Astrocyte of the cerebellum (primary cell): ENCODE results near the gene TBC1D7.

ENCODE experiments used
- DNase-seq: peaks from one replicate; pipeline ENCODE4 v3.0.0-alpha.2; 2011; ENCODE audit warnings: low read depth
- H3K4me3 ChIP-seq: 2 replicates; pipeline ENCODE4 v1.5.1; 2011; ENCODE audit warnings: mild to moderate bottlenecking, low read depth, low read length, moderate library complexity
- in situ Hi-C: cut with HindIII; loops from 2 replicates; pipeline ENCODE4 v1.10.0; 2017; ENCODE audit warnings: low sequenced_read_pairs
- TF ChIP-seq, protein P1 (sequence below): IDR thresholded peaks from 2 replicates; pipeline ENCODE4 v1.5.1; 2012; ENCODE audit warnings: low read length, low read depth, moderate library complexity, mild to moderate bottlenecking; ENCODE audit errors: missing control alignments

Gene TBC1D7

DNA sequence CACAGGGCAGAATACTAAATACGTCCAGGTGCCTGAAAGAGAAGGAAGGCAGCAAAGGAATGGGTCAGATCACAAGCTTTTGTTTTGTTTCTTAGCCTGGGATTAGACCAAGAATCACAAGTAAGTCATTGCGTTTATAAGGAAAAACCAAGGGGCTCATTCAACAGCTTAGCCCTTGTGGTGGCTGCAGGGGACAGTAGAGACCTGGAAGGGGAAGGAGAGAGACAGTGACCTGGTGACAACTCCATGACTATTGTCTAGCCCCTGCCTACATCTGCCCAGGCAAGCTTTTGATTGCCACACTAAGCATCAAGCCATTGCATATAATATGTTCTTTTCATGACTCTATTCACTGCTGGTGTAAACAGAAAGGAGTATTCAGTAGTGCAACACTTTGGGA is 30.2 kb upstream of the TBC1D7 start:
- DNase-seq: no peak
- TF ChIP-seq, protein P1, sequence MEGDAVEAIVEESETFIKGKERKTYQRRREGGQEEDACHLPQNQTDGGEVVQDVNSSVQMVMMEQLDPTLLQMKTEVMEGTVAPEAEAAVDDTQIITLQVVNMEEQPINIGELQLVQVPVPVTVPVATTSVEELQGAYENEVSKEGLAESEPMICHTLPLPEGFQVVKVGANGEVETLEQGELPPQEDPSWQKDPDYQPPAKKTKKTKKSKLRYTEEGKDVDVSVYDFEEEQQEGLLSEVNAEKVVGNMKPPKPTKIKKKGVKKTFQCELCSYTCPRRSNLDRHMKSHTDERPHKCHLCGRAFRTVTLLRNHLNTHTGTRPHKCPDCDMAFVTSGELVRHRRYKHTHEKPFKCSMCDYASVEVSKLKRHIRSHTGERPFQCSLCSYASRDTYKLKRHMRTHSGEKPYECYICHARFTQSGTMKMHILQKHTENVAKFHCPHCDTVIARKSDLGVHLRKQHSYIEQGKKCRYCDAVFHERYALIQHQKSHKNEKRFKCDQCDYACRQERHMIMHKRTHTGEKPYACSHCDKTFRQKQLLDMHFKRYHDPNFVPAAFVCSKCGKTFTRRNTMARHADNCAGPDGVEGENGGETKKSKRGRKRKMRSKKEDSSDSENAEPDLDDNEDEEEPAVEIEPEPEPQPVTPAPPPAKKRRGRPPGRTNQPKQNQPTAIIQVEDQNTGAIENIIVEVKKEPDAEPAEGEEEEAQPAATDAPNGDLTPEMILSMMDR: no peak
- H3K4me3 ChIP-seq: no peak overlapping the region
- in situ Hi-C loops: no loop called here

GRCh38 chr6:13357551-13358075 is 29.3 kb upstream of the TBC1D7 start:
- H3K4me3 ChIP-seq: no peak overlapping the region
- peak; percentile 73 for DNase-seq
- in situ Hi-C loops: no loop called here
- TF ChIP-seq, protein P1: peak; percentile 46

GRCh38 chr6:13355999-13356785 is 27.9 kb upstream of the TBC1D7 start:
- in situ Hi-C loops: no loop called here
- H3K4me3 ChIP-seq: no peak overlapping the region
- TF ChIP-seq, protein P1: no peak
- no peak for DNase-seq

DNA sequence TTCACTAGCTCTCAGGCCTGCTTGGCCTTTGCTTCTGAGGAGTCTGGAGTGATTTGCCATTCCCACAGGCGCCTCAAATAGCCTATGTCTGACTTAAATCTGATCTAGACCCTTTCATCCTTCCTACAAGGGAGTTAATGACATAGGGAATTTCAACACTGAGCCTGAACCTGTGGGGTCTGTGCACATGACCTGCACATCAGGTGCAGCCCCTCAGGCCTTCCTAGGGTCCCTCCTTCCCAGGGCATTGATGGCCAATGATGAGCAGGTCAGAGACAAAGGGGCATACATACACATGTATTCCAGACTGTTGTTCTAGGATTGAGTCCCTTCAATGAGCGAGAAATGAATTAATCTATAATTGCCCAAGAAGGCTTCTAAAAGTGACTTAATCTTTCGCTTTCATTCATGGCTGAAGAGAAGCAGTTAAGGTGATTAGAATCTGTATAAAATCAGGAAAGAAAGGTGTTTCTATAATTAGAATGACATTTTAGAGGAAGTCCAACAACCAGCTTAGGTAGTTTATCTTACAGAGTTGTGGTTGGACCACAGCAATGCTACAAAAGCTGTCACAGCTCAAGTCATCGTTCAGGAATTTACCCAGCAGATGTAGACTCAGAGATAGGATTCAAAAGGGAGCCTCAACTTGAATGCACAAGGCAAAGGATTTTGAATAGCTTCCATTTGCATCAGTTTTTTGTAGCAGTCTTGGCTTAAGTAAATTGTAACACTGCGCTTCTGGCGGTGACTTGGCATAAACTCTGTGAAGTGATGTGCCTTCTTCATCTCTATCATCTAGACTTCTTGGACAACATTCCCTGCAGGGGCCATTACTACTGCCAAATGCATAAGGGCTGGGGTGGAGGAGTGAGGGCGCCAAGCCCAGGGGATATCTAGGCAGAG is 27.0 kb upstream of the TBC1D7 start:
- H3K4me3 ChIP-seq: no peak overlapping the region
- TF ChIP-seq, protein P1: no peak
- DNase-seq: peak; percentile 97
- in situ Hi-C loops: no loop called here

DNA sequence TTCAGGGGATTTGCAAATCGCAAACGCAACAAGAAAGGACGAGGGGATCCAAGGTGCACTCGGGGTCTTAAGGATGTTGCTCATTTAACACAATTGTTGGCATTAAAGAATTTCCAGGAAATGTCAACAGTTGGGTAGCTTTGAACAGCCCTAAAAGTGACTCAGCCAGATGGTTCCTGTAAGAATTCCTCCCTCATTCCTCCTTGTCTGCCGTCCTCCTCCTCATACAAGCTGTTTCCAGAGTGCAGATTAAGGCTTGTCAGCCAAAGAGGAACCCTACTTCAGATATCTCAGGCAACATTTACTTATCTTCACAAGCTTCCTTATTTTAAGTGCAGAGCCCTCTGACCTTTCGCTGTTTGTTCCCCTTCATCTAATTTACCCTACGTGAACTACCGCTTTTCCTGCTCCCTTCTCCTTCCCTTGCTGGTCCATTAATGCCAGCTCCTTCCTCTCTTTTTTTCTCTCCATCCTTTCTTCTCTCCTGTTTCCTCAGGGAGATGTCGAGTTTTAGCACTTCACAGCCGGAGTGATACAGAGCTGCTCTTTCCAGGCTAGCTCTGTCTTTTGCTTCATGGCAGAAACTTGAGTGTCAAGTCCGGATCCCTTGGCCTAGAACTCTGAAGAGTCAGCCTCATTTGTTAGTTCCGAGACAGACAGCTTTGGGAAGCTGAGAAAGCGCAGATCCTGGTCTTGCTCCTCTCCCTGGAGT is 26.1 kb upstream of the TBC1D7 start:
- TF ChIP-seq, protein P1: no peak
- no peak overlapping the region for H3K4me3 ChIP-seq
- in situ Hi-C loops: loop anchor here (5.0 kb wide), 1 partner anchor 178 kb away; no protein-coding TSS in a partner anchor
- DNase-seq: no peak

DNA sequence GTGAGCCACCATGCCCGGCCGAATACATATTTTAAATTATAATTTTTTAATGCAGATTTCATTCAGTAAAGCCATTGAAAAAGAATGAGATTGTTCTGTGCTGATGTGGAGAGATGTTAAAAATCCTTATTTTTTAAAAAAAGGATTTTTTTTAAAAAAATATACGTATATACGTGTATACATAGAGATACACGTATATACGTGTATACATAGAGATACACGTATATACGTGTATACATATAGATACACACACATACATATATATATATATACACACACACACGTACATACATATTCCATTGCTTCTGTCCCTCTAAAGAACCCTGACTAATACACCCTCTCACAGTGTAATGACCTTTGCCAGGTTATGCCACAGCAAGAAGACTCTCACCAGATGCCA is 23.8 kb upstream of the TBC1D7 start:
- no peak overlapping the region for H3K4me3 ChIP-seq
- in situ Hi-C loops: loop anchor here (5.0 kb wide), 1 partner anchor 180 kb away; no protein-coding TSS in a partner anchor
- no peak for DNase-seq
- TF ChIP-seq, protein P1: no peak
